Measurements from ENCODE around the gene PARS2. TPM values are rescaled to one million over a fixed set of nuclear protein-coding genes. Genes with fewer than 3 reads are reported as not detected.
A peak's percentile ranks its signal among the peaks of the same experiment; 100 is the strongest.
"Not testable (repeated sequence)": the region's sequence is repeated elsewhere in the genome, so short reads cannot be mapped to it uniquely, and the experiment has no call there.

PARS2 gene
- polyA plus RNA-seq, 2 of the 4 experiments (the other 2 are of a cell fraction) = 2.3 to 2.9 TPM

DNA sequence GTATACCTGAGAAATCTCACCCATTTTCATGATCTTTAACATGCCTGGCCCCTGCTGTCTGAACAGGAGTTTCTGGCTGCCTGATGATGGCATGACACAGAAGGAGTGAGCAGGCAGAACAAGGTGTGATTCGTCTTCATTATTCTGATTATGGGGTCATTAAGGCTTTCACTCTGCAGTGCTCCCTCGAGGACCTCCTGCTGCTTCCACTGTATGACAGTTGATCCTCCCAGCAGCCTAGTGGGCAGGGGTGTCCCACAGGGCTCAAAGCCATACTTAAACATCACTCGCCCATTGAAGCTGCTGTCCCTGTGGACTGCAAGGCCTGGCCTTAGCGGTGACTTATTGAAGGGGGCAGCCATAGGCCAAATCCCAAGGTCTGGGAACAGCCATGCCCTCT lies 12.7 kb upstream of the PARS2 start:
- Histone ChIP-seq H3K4me1 (no peaks in the 10 kb centered on the region), H3K4me3 (no peak overlapping the region), H3K27ac (no peak overlapping the region), H3K4me2 (no peak overlapping the region), H3K9me3 (no peaks in the 10 kb centered on the region)
- ChIA-PET POLR2A (no interaction called here), CTCF (no interaction called here)
- DNase-seq (ENCODE audit: low read depth in 1 of 2, low spot score in 1 of 2) (no peak), ATAC-seq (no peak), FAIRE-seq (no peak)
- TF ChIP-seq CEBPB (IDR thresholded peaks at IDR 0.05) (no peak), TP53 (CRISPR knock-in tag; IDR thresholded peaks at IDR 0.05) (no peak), ESRRA (IDR thresholded peaks at IDR 0.05; ENCODE audit: borderline replicate concordance, low read length) (no peak), MYC (IDR thresholded peaks at IDR 0.05; ENCODE audit: borderline replicate concordance, low read length) (no peak), KDM1A (IDR thresholded peaks at IDR 0.05; ENCODE audit: low read depth) (no peak), NFE2L2 (conservative IDR thresholded peaks at IDR 0.05; ENCODE audit: low read length) (no peak)
- TF ChIP-seq, protein P1, sequence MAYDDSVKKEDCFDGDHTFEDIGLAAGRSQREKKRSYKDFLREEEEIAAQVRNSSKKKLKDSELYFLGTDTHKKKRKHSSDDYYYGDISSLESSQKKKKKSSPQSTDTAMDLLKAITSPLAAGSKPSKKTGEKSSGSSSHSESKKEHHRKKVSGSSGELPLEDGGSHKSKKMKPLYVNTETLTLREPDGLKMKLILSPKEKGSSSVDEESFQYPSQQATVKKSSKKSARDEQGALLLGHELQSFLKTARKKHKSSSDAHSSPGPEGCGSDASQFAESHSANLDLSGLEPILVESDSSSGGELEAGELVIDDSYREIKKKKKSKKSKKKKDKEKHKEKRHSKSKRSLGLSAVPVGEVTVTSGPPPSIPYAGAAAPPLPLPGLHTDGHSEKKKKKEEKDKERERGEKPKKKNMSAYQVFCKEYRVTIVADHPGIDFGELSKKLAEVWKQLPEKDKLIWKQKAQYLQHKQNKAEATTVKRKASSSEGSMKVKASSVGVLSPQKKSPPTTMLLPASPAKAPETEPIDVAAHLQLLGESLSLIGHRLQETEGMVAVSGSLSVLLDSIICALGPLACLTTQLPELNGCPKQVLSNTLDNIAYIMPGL (CRISPR knock-in tag; IDR thresholded peaks at IDR 0.05; ENCODE audit: borderline replicate concordance) = no peak
- 10% methylated on average over 2 of the region's 4 CpGs for WGBS (ENCODE audit: missing lambda C conversion rate)

DNA sequence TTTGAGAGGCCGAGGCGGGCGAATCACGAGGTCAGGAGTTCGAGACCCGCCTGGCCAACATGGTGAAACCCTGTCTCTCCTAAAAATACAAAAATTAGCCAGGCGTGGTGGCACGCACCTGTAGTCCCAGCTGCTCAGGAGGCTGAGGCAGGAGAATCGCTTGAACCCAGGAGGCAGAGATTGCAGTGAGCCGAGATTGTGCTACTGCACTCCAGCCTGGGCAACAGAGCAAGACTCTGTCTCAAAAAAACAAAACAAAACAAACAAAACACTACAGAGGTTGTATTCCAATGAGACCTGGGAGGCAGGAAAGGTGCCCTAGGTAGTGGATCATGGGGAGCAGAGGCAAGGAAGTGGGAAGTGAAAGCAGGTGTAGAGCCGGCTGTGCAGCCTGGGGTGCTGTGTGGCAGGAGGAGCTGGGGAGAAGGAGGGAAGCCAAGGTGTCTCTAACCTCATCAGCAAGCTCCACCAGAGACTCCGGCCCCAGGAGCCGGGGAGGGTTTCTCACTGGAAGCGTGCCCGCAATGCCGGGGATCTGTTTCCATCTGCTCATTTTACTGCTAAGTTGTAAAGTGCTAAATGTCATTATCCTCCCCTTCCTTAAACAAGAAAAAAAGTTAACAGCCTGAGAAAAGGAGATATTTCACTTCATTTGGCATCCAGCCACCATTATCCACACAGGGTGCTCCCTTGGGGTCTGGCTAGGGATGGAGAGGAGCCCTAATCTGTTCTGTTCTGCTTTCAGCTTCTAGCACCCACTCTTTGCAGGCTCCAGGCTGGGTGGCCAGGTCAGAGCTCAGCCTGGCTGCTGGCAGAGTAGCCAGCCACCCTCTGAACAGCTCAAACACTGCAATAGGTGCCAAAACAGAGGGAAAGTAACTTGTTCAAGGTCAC lies 11.8 kb upstream of the PARS2 start:
- H3K4me1 ChIP-seq; H3K9me3 ChIP-seq; ATAC-seq; H3K4me2 ChIP-seq; DNase-seq (ENCODE audit: low read depth in 1 of 2, low spot score in 1 of 2); POLR2A ChIA-PET; H3K27ac ChIP-seq; FAIRE-seq; H3K4me3 ChIP-seq; CTCF ChIA-PET: not testable (repeated sequence)
- 84% methylated on average over 16 of the region's 16 CpGs for WGBS (ENCODE audit: missing lambda C conversion rate)

DNA sequence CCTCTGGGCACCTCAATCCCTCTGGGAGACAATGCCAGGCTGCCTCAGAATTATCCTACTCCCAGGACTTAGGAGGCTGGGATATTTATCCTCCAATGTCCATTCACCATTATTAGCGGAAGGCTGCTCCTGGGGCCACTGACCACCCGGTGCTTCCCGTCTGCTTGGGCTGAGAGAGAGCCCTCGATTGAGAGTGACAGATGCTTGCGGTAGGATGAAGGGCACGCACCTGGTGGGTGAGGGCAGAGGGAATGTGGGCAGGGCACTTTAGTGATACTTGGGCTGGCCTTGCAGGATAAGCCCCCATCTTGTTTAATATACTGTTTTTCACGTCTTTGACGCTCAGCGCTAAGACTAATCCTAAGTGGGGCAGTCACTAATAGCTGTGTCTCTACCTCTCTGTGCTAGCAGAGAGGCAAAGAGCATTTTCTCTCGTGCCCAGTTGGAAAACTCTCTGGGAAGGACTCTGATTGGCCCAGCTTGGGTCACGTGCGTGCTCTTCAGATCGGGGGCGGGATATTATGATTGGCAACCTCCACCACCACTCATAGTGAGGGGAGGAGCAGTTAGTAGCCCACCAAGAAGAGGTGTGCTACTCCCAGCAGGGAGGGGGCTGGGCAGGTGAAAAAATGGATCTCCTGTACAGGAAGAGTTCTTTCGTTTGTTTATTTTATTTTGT lies 10.6 kb upstream of the PARS2 start:
- ChIA-PET CTCF (interaction anchor here (0.6 kb wide), 1 partner anchor 363 kb away, joined by 4 read pairs; no protein-coding TSS in a partner anchor), POLR2A (no interaction called here)
- H3K4me1 ChIP-seq = no peaks in the 10 kb centered on the region
- H3K9me3 ChIP-seq = no peaks in the 10 kb centered on the region
- H3K4me2 ChIP-seq = no peak overlapping the region
- DNase-seq (ENCODE audit: low read depth in 1 of 2, low spot score in 1 of 2) (peak; percentile 38 to 59), ATAC-seq (peak in 1 of 2 experiments; percentile 95; a peak in 3 of 6 replicates), FAIRE-seq (no peak)
- WGBS (ENCODE audit: missing lambda C conversion rate) = 74% methylated on average over 11 of the region's 15 CpGs
- H3K4me3 ChIP-seq = no peak overlapping the region
- TF ChIP-seq, protein P2, sequence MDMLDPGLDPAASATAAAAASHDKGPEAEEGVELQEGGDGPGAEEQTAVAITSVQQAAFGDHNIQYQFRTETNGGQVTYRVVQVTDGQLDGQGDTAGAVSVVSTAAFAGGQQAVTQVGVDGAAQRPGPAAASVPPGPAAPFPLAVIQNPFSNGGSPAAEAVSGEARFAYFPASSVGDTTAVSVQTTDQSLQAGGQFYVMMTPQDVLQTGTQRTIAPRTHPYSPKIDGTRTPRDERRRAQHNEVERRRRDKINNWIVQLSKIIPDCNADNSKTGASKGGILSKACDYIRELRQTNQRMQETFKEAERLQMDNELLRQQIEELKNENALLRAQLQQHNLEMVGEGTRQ (IDR thresholded peaks at IDR 0.05) = peak; percentile 70
- TF ChIP-seq, protein P3, sequence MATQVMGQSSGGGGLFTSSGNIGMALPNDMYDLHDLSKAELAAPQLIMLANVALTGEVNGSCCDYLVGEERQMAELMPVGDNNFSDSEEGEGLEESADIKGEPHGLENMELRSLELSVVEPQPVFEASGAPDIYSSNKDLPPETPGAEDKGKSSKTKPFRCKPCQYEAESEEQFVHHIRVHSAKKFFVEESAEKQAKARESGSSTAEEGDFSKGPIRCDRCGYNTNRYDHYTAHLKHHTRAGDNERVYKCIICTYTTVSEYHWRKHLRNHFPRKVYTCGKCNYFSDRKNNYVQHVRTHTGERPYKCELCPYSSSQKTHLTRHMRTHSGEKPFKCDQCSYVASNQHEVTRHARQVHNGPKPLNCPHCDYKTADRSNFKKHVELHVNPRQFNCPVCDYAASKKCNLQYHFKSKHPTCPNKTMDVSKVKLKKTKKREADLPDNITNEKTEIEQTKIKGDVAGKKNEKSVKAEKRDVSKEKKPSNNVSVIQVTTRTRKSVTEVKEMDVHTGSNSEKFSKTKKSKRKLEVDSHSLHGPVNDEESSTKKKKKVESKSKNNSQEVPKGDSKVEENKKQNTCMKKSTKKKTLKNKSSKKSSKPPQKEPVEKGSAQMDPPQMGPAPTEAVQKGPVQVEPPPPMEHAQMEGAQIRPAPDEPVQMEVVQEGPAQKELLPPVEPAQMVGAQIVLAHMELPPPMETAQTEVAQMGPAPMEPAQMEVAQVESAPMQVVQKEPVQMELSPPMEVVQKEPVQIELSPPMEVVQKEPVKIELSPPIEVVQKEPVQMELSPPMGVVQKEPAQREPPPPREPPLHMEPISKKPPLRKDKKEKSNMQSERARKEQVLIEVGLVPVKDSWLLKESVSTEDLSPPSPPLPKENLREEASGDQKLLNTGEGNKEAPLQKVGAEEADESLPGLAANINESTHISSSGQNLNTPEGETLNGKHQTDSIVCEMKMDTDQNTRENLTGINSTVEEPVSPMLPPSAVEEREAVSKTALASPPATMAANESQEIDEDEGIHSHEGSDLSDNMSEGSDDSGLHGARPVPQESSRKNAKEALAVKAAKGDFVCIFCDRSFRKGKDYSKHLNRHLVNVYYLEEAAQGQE (IDR thresholded peaks at IDR 0.05) = no peak
- no peak for TF ChIP-seq RCOR1 (IDR thresholded peaks at IDR 0.05; ENCODE audit: low read depth, low read length)
- no peak for TF ChIP-seq NR3C1 (IDR thresholded peaks at IDR 0.05)
- TF ChIP-seq PHF8 (IDR thresholded peaks at IDR 0.05; ENCODE audit: borderline replicate concordance, low read depth) = no peak
- TF ChIP-seq JUN (IDR thresholded peaks at IDR 0.05) = no peak
- TF ChIP-seq FOSL2 (IDR thresholded peaks at IDR 0.05) = no peak
- TF ChIP-seq FOSL2 (CRISPR knock-in tag; IDR thresholded peaks at IDR 0.05) = no peak
- TF ChIP-seq CHD2 (IDR thresholded peaks at IDR 0.05; ENCODE audit: low read length, partially characterized antibody) = no peak
- no peak overlapping the region for H3K27ac ChIP-seq

All from A549 (cell line).